Hepatocyte (in vitro differentiated cells): ENCODE results near the gene HIGD1B. TPM values are rescaled to one million over a fixed set of nuclear protein-coding genes. Genes with fewer than 3 reads are reported as not detected.
A peak's percentile ranks its signal among the peaks of the same experiment; 100 is the strongest.
"Not testable (repeated sequence)": the region's sequence is repeated elsewhere in the genome, so short reads cannot be mapped to it uniquely, and the experiment has no call there.

Experiments used
- DNase-seq: peaks from one replicate; pipeline ENCODE4 v3.0.0-alpha.2; 2016; ENCODE audit warnings: low spot score
- H2AFZ ChIP-seq: fragments of 200-600 bp; sonication (generic); 2 replicates; pipeline ENCODE4 v1.6.0; 2016; ENCODE audit warnings: antibody characterized with exemption, mild to moderate bottlenecking
- H3K27ac ChIP-seq: fragments of 200-600 bp; sonication (generic); 2 replicates; pipeline ENCODE4 v1.5.1; 2016; ENCODE audit warnings: mild to moderate bottlenecking
- H3K27me3 ChIP-seq: fragments of 200-600 bp; sonication (generic); 2 replicates; pipeline ENCODE4 v1.6.1; 2016
- H3K36me3 ChIP-seq: fragments of 200-600 bp; sonication (generic); replicated peaks from 2 replicates; pipeline ENCODE4 v1.5.1; 2016; ENCODE audit warnings: low read depth; ENCODE audit not compliant: insufficient read depth
- H3K4me1 ChIP-seq: fragments of 200-600 bp; sonication (generic); 2 replicates; pipeline ENCODE4 v1.5.1; 2016; ENCODE audit warnings: mild to moderate bottlenecking, moderate library complexity; ENCODE audit not compliant: insufficient read depth
- H3K4me2 ChIP-seq: fragments of 200-600 bp; sonication (generic); 2 replicates; pipeline ENCODE4 v1.6.0; 2016
- H3K4me3 ChIP-seq: fragments of 200-600 bp; sonication (generic); 2 replicates; pipeline ENCODE4 v1.5.1; 2016; ENCODE audit warnings: mild to moderate bottlenecking
- H3K79me2 ChIP-seq: fragments of 200-600 bp; sonication (generic); 2 replicates; pipeline ENCODE4 v1.6.0; 2017; ENCODE audit warnings: mild to moderate bottlenecking
- H3K9me2 ChIP-seq: fragments of 200-600 bp; sonication (generic); replicated peaks from 2 replicates; pipeline ENCODE4 v1.6.0; 2017; ENCODE audit warnings: mild to moderate bottlenecking; ENCODE audit not compliant: insufficient read depth
- H3K9me3 ChIP-seq: fragments of 200-600 bp; sonication (generic); 2 replicates; pipeline ENCODE4 v1.5.1; 2016; ENCODE audit warnings: low read depth, mild to moderate bottlenecking
- H4K20me1 ChIP-seq: fragments of 200-600 bp; sonication (generic); 2 replicates; pipeline ENCODE4 v1.6.0; 2016; ENCODE audit warnings: mild to moderate bottlenecking; ENCODE audit not compliant: insufficient read depth, poor library complexity, severe bottlenecking
- EZH2 ChIP-seq: fragments of 200-600 bp; sonication (generic); IDR thresholded peaks from 2 replicates; pipeline ENCODE4 v1.6.1; 2016; ENCODE audit warnings: antibody characterized with exemption, mild to moderate bottlenecking, borderline replicate concordance
- EZH2phosphoT487 ChIP-seq: fragments of 200-600 bp; sonication (generic); IDR thresholded peaks from one replicate; pipeline ENCODE4 v1.6.1; 2018; ENCODE audit warnings: antibody characterized with exemption, mild to moderate bottlenecking, low read depth, moderate library complexity; ENCODE audit not compliant: unreplicated experiment, severe bottlenecking
- WGBS: methylation state at CpG from one replicate; pipeline ENCODE4 v1.1.6; 2016; ENCODE audit warnings: low lambda C conversion rate; ENCODE audit errors: missing lambda C conversion rate; 5-methylcytosine and 5-hydroxymethylcytosine counted together
- polyA plus RNA-seq: library from polyadenylated mRNA; unstranded; fragments of >200 nt; fragmentation: Nextera tagmentation; extraction: Ambion mirVana; gene quantifications from 2 replicates; pipeline ENCODE4 v1.2.1, GENCODE V29; 2016
- total RNA-seq: library from RNA; depleted of rRNA; stranded (reverse); fragments of >200 nt; gene quantifications from 2 replicates; pipeline ENCODE4 v1.2.3, GENCODE V29; 2014
- TF ChIP-seq, protein P1 (sequence below): fragments of 200-600 bp; sonication (generic); IDR thresholded peaks from 2 replicates; pipeline ENCODE4 v1.5.1; 2016; ENCODE audit warnings: antibody characterized with exemption, mild to moderate bottlenecking; ENCODE audit not compliant: poor library complexity

Gene HIGD1B
- total and polyA plus RNA-seq, 2 experiments from 2014 or later, result not detected

DNA sequence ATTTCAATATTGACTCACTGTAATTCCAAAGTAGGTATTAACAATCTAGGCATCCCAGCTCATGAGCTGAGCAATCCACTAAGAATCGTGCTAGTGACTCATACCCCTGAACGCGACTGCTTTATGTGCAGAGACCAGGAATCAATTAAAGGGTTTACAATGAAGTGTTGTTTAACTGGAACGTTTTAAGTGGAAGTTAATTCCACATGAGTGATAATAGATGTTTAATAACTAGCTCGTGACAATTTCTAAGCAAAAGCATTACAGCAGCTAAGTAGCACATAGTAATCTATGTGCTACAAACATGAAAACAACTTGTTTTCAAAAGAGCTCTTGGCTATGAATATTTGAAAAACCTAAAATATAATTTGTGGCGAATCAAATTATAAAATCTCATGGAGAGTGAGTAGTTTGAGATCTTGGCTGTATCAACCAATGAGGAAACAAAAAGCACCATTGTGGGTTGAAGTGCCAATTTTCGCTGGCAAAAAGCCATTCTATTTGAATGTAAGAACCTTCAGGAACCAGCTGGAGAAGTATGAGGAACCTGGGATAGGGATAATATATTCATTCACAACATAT is 27.0 kb upstream of the HIGD1B start:
- Histone ChIP-seq H3K27ac (no peak overlapping the region), H3K27me3 (no peaks in the 10 kb centered on the region), H3K4me2 (no peak overlapping the region), H4K20me1 (no peaks in the 10 kb centered on the region), H3K4me3 (no peak overlapping the region), H2AFZ (no peak overlapping the region), H3K4me1 (no peaks in the 10 kb centered on the region), H3K9me3 (no peaks in the 10 kb centered on the region), H3K9me2 (no peaks in the 10 kb centered on the region), H3K79me2 (peaks cover 79% of the 10 kb centered on the region), H3K36me3 (no peaks in the 10 kb centered on the region)
- peak; percentile 30 for DNase-seq
- WGBS, result 40% methylated on average over 7 of the region's 7 CpGs
- TF ChIP-seq, protein P1, sequence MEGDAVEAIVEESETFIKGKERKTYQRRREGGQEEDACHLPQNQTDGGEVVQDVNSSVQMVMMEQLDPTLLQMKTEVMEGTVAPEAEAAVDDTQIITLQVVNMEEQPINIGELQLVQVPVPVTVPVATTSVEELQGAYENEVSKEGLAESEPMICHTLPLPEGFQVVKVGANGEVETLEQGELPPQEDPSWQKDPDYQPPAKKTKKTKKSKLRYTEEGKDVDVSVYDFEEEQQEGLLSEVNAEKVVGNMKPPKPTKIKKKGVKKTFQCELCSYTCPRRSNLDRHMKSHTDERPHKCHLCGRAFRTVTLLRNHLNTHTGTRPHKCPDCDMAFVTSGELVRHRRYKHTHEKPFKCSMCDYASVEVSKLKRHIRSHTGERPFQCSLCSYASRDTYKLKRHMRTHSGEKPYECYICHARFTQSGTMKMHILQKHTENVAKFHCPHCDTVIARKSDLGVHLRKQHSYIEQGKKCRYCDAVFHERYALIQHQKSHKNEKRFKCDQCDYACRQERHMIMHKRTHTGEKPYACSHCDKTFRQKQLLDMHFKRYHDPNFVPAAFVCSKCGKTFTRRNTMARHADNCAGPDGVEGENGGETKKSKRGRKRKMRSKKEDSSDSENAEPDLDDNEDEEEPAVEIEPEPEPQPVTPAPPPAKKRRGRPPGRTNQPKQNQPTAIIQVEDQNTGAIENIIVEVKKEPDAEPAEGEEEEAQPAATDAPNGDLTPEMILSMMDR, result no peak
- TF ChIP-seq EZH2phosphoT487 (no peak), EZH2 (no peak)

DNA sequence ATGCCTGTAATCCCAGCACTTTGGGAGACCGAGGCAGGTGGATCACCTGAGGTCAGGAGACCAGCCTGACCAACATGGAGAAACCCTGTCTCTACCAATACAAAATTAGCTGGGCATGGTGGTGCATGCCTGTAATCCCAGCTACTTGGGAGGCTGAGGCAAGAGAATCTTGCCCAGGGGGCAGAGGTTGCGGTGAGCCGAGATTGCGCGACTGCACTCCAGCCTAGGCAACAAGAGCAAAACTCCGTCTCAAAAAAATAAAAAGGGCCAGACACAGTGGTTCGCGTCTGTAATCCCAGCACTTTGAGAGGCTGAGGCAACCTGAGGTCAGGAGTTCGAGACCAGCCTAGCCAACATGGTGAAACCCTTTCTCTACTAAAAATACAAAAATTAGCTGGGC is 22.4 kb upstream of the HIGD1B start:
- H3K4me3 ChIP-seq, H3K27ac ChIP-seq, H3K9me3 ChIP-seq, H3K4me1 ChIP-seq, H3K9me2 ChIP-seq, H3K36me3 ChIP-seq, H3K4me2 ChIP-seq, H2AFZ ChIP-seq, DNase-seq: not testable (repeated sequence)
- H3K27me3 ChIP-seq, result peaks cover 12% of the 10 kb centered on the region
- 96% methylated on average over 9 of the region's 9 CpGs for WGBS
- H3K79me2 ChIP-seq, result peaks cover 76% of the 10 kb centered on the region
- peaks cover 12% of the 10 kb centered on the region for H4K20me1 ChIP-seq

DNA sequence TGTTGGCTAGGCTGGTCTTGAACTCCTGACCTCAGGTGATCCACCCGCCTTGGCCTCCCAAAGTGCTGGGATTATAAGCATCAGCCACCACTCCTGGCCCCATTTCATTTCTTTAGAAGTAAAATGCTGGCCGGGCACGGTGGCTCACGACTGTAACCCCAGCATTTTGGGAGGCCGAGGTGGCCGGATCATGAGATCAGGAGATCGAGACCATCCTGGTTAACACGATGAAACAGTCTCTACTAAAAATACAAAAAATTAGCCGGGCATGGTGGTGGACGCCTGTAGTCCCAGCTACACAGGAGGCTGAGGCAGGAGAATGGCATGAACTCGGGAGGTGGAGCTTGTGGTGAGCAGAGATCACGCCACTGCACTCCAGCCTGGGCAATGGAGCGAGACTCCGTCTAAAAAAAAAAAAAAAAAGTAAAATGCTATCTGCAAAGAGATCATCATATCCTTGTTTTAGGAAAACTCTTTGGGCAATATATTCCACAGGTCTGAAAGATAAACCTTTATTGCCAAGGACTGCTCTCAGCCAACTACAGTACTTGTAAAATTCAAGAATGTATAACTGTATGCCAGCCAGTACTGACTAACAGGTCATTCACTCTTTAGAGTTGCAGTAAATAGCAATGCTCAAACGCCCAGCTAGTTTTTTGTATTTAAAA is 21.4 kb upstream of the HIGD1B start:
- 94% methylated on average over 15 of the region's 15 CpGs for WGBS
- H3K9me2 ChIP-seq, result no peaks in the 10 kb centered on the region
- no peak overlapping the region for H3K27ac ChIP-seq
- no peak for DNase-seq
- peaks cover 71% of the 10 kb centered on the region for H3K79me2 ChIP-seq
- H3K4me1 ChIP-seq, result peaks cover 6% of the 10 kb centered on the region
- no peaks in the 10 kb centered on the region for H3K36me3 ChIP-seq
- no peak overlapping the region for H3K4me3 ChIP-seq
- H3K9me3 ChIP-seq, result no peaks in the 10 kb centered on the region
- H2AFZ ChIP-seq, result no peak overlapping the region
- H3K4me2 ChIP-seq, result no peak overlapping the region
- H4K20me1 ChIP-seq, result peaks cover 12% of the 10 kb centered on the region
- TF ChIP-seq EZH2 (no peak), EZH2phosphoT487 (no peak)
- TF ChIP-seq, protein P1, result no peak
- H3K27me3 ChIP-seq, result peaks cover 12% of the 10 kb centered on the region

DNA sequence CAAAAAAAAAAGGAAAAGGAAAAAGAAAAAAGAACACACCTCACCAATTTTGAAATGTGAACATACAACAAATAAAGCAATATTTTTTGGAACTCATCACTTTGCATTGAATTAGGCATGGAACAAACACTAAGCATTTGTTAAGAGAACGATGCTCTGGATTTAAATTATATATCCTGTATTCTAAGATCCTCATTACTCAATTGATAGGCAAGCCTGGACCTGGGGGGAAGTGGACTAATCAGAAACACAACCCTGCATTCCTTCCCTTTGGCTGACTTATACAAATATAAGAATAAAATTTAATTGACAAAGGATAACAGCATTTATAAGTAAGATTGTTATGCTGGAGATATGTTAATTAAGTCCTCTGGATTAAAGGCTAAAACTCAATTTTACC is 19.8 kb upstream of the HIGD1B start:
- H3K9me3 ChIP-seq, result no peaks in the 10 kb centered on the region
- H3K4me1 ChIP-seq, result peaks cover 6% of the 10 kb centered on the region
- TF ChIP-seq, protein P1, result no peak
- no peak for TF ChIP-seq EZH2
- TF ChIP-seq EZH2phosphoT487, result no peak
- no peaks in the 10 kb centered on the region for H3K9me2 ChIP-seq
- peaks cover 12% of the 10 kb centered on the region for H4K20me1 ChIP-seq
- H3K4me3 ChIP-seq, result no peak overlapping the region
- no peak for DNase-seq
- H3K4me2 ChIP-seq, result peak overlapping the region; percentile 95
- H3K36me3 ChIP-seq, result no peaks in the 10 kb centered on the region
- peaks cover 61% of the 10 kb centered on the region for H3K79me2 ChIP-seq
- H3K27ac ChIP-seq, result no peak overlapping the region
- H3K27me3 ChIP-seq, result peaks cover 12% of the 10 kb centered on the region
- WGBS, result 49% methylated on average over 1 of the region's 1 CpG
- no peak overlapping the region for H2AFZ ChIP-seq
